ENCODE measurements around the gene CMTM1.

CMTM1 gene

DNA sequence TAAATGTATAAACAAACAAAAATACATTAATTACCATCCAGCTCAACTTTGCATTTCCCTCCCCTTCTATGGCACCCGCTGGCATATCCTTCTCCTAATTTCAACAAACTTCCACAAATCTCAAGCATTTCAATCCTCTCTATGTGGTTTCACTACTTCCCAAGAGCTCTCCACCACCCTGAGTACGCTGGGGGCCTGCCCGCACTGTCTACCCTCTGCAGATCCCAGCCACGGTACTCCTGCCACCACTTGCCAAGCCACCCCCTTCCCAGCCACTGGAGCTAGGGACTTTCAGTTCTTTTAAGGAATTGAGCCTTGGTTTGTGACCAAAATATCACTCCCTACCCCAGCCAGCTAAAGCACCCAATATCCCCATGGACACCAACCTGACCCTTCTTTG, 18.2 kb upstream of the CMTM1 start:
- no peaks in the 10 kb centered on the region for H4K20me1 ChIP-seq (ENCODE audit: insufficient read depth, low read length)
- no peak overlapping the region for H2AFZ ChIP-seq (ENCODE audit: low read length)
- H3F3A ChIP-seq (ENCODE audit: insufficient read depth, low read length), result peaks cover 36% of the 10 kb centered on the region
- no peak overlapping the region for H3K4me3 ChIP-seq (ENCODE audit: low read length)
- no peak for DNase-seq
- H3K27ac ChIP-seq (ENCODE audit: low read length), result no peak overlapping the region
- peaks cover 10% of the 10 kb centered on the region for H3K79me2 ChIP-seq (ENCODE audit: low read length)
- H3K9ac ChIP-seq (ENCODE audit: low read length), result no peak overlapping the region
- no peaks in the 10 kb centered on the region for H3K9me2 ChIP-seq (replicated peaks; ENCODE audit: insufficient read depth, low read length)
- H3K27me3 ChIP-seq (replicated peaks; ENCODE audit: insufficient read depth, low read length), result no peaks in the 10 kb centered on the region
- no peak overlapping the region for H3K4me2 ChIP-seq (ENCODE audit: low read depth, low read length)
- TF ChIP-seq EZH2phosphoT487 (IDR thresholded peaks at IDR 0.05; ENCODE audit: low read length) (no peak), EZH2 (optimal IDR thresholded peaks at IDR 0.05; ENCODE audit: low read depth, low read length) (no peak)
- TF ChIP-seq, protein P1, sequence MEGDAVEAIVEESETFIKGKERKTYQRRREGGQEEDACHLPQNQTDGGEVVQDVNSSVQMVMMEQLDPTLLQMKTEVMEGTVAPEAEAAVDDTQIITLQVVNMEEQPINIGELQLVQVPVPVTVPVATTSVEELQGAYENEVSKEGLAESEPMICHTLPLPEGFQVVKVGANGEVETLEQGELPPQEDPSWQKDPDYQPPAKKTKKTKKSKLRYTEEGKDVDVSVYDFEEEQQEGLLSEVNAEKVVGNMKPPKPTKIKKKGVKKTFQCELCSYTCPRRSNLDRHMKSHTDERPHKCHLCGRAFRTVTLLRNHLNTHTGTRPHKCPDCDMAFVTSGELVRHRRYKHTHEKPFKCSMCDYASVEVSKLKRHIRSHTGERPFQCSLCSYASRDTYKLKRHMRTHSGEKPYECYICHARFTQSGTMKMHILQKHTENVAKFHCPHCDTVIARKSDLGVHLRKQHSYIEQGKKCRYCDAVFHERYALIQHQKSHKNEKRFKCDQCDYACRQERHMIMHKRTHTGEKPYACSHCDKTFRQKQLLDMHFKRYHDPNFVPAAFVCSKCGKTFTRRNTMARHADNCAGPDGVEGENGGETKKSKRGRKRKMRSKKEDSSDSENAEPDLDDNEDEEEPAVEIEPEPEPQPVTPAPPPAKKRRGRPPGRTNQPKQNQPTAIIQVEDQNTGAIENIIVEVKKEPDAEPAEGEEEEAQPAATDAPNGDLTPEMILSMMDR (IDR thresholded peaks at IDR 0.05; ENCODE audit: low read length), result no peak
- H3K4me1 ChIP-seq (ENCODE audit: low read length), result peaks cover 26% of the 10 kb centered on the region
- H3K36me3 ChIP-seq (replicated peaks; ENCODE audit: insufficient read depth, low read length), result no peaks in the 10 kb centered on the region
- no peaks in the 10 kb centered on the region for H3K9me3 ChIP-seq (replicated peaks; ENCODE audit: insufficient read depth, low read length)

DNA sequence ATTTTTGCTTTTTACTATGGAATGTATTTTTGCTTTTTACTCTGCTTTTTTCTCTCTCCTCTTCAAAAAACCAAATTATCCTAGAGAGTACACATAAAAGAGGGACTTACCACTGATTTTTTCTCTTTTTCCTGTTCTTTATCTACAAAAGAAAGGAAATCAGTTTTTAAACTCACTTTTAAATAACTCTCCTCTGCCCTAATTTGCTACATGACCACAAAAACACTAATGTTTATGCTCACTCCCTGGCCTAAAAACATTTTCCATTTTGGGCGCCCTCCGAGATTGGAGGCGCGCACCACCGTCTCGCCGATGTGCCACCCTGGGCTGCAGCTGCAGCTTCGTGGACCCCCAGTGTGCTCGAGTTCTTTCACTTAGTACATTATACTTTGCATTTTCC, 17.4 kb upstream of the CMTM1 start:
- Histone ChIP-seq H3K27ac (ENCODE audit: low read length) (peak overlapping the region; percentile 57; the same call in 1 of the 2 replicates), H3K9me2 (replicated peaks; ENCODE audit: insufficient read depth, low read length) (no peaks in the 10 kb centered on the region), H3K4me3 (ENCODE audit: low read length) (peak overlapping the region; percentile 69), H3K9ac (ENCODE audit: low read length) (peak overlapping the region; percentile 88; the same call in 1 of the 2 replicates), H3K36me3 (replicated peaks; ENCODE audit: insufficient read depth, low read length) (no peaks in the 10 kb centered on the region), H3K27me3 (replicated peaks; ENCODE audit: insufficient read depth, low read length) (no peaks in the 10 kb centered on the region), H3K79me2 (ENCODE audit: low read length) (peaks cover 15% of the 10 kb centered on the region), H3K4me1 (ENCODE audit: low read length) (peaks cover 33% of the 10 kb centered on the region), H3K9me3 (replicated peaks; ENCODE audit: insufficient read depth, low read length) (no peaks in the 10 kb centered on the region), H3K4me2 (ENCODE audit: low read depth, low read length) (peak overlapping the region; percentile 86), H2AFZ (ENCODE audit: low read length) (no peak overlapping the region), H3F3A (ENCODE audit: insufficient read depth, low read length) (peaks cover 36% of the 10 kb centered on the region), H4K20me1 (ENCODE audit: insufficient read depth, low read length) (no peaks in the 10 kb centered on the region)
- DNase-seq, result no peak
- TF ChIP-seq, protein P1 (IDR thresholded peaks at IDR 0.05; ENCODE audit: low read length), result no peak
- TF ChIP-seq EZH2 (optimal IDR thresholded peaks at IDR 0.05; ENCODE audit: low read depth, low read length), result no peak
- no peak for TF ChIP-seq EZH2phosphoT487 (IDR thresholded peaks at IDR 0.05; ENCODE audit: low read length)

DNA sequence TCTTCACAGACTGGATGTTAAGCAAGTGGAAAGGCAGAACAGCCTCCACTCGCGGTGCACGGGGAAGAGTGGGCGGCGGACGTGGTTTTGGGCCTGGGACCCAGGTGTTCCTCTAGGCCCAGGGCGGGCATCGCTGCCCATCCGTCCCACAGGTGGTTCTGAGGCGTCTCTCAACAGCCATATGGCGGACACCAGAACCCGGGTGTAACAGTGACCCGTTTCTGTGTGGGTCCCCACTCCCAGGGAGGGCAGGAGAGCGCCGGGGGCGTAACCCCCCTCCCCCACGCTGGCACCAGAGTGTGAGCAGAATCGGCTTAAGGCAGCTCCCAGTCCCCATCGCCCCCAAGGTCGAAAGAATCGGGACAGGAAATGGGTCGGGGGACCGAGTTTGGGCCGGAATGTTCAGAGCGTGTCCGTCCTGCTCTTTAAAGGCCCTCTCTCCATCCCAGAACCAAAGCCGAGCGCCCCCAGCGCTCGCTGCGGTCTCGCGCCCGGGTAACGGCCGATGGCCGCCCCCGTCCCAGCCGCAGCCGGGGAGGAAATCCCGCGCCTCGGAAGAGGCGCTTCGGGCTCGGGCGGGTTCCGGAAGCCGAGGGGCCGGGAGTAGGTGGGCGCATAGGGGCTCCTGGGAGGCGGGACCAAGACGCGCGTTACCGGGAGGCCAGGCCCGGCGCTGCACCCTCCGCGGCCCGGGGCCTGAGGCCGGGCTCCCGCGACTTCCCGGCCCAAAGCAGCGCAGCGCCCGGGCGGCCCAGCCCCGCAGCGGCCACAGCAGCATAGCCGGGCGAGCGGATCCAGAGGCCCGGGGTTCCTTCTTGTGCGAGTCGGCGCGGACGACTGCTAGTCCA, 16.7 kb upstream of the CMTM1 start, which contains the start of gene TK2:
Gene TK2, minus strand, starts transcription at position 839 of the 848 bp plus-strand sequence. Its CDS starts 61 bp downstream, at position 778.
- Histone ChIP-seq H2AFZ (ENCODE audit: low read length) (peak within 1 kb of the TSS; percentile 65), H3K36me3 (replicated peaks; ENCODE audit: insufficient read depth, low read length) (no peaks in the 10 kb centered on the region), H3K4me2 (ENCODE audit: low read depth, low read length) (peak within 1 kb of the TSS; percentile 86), H3K4me1 (ENCODE audit: low read length) (peaks cover 39% of the 10 kb centered on the region), H3K79me2 (ENCODE audit: low read length) (peaks cover 21% of the 10 kb centered on the region), H3K9me3 (replicated peaks; ENCODE audit: insufficient read depth, low read length) (no peaks in the 10 kb centered on the region), H3F3A (ENCODE audit: insufficient read depth, low read length) (peaks cover 36% of the 10 kb centered on the region), H3K27me3 (replicated peaks; ENCODE audit: insufficient read depth, low read length) (no peaks in the 10 kb centered on the region), H4K20me1 (ENCODE audit: insufficient read depth, low read length) (no peaks in the 10 kb centered on the region), H3K27ac (ENCODE audit: low read length) (peak within 1 kb of the TSS; percentile 81; the same call in 1 of the 2 replicates), H3K4me3 (ENCODE audit: low read length) (peak within 1 kb of the TSS; percentile 69), H3K9me2 (replicated peaks; ENCODE audit: insufficient read depth, low read length) (no peaks in the 10 kb centered on the region), H3K9ac (ENCODE audit: low read length) (peak within 1 kb of the TSS; percentile 88)
- peak; percentile 65 for DNase-seq
- TF ChIP-seq EZH2phosphoT487 (IDR thresholded peaks at IDR 0.05; ENCODE audit: low read length) (no peak), EZH2 (optimal IDR thresholded peaks at IDR 0.05; ENCODE audit: low read depth, low read length) (no peak)
- TF ChIP-seq, protein P1 (IDR thresholded peaks at IDR 0.05; ENCODE audit: low read length), result peak; percentile 0; the same call in 1 of the 2 replicates
